Endothelial cell of umbilical vein (primary cell): ENCODE results near the gene ZNF609. TPM values are rescaled to one million over a fixed set of nuclear protein-coding genes. Genes with fewer than 3 reads are reported as not detected.

Experiments
- BruUV-seq: library from RNA; stranded (reverse); fragments of 400-500 nt; replicated peaks from 2 replicates; lab custom pipeline; 2021; lab: Mats Ljungman, UMichigan
- CTCF ChIA-PET: fragments of 300-600, 350-600 bp; sonication (Branson Sonifier 250); formaldehyde crosslinking; loops from one replicate; lab custom pipeline; 2021; ENCODE audit warnings: antibody characterized with exemption, inconsistent platforms; lab: Charles Lee
- POLR2A ChIA-PET: fragments of 300-600, 350-600 bp; sonication (Branson Sonifier 250); formaldehyde crosslinking; loops from one replicate; lab custom pipeline; 2021; ENCODE audit warnings: antibody characterized with exemption, inconsistent platforms; lab: Charles Lee
- DNase-seq: peaks from one replicate; pipeline ENCODE4 v3.0.0-alpha.2; 2011; ENCODE audit warnings: low read depth, low spot score
- FAIRE-seq: peaks from 2 replicates; lab custom pipeline; 2011; peaks lifted over from hg19 to GRCh38; lab: Jason Lieb, UNC
- H2AFZ ChIP-seq: 2 replicates; pipeline ENCODE4 v1.6.0; 2012; ENCODE audit warnings: low read depth, low read length, control low read depth, inconsistent platforms
- H3K27ac ChIP-seq: 2 replicates; pipeline ENCODE4 v1.5.1; 2011; ENCODE audit warnings: low read depth, mild to moderate bottlenecking, control low read depth, low read length, moderate library complexity; ENCODE audit not compliant: insufficient read depth
- H3K27me3 ChIP-seq, 2 experiments: 2 replicates each; pipeline versions ENCODE4 v1.6.0 to v1.6.1; 2011; ENCODE audit warnings: low read length in 2 of 2, mixed read lengths in 1 of 2; ENCODE audit not compliant: control insufficient read depth in 2 of 2, insufficient read depth in 2 of 2
- H3K36me3 ChIP-seq, 2 experiments: 2 replicates in 1 of 2; 3 replicates in 1 of 2; pipeline ENCODE4 v1.5.1; 2011; ENCODE audit warnings: low read length in 2 of 2, mild to moderate bottlenecking in 1 of 2, moderate library complexity in 1 of 2; ENCODE audit not compliant: control insufficient read depth in 2 of 2, insufficient read depth in 2 of 2; ENCODE audit errors: extremely low read depth in 1 of 2
- H3K4me1 ChIP-seq: 3 replicates; pipeline ENCODE4 v1.5.1; 2011; ENCODE audit warnings: mild to moderate bottlenecking, low read length; ENCODE audit not compliant: control insufficient read depth, insufficient read depth; ENCODE audit errors: extremely low read depth
- H3K4me2 ChIP-seq: 2 replicates; pipeline ENCODE4 v1.6.1; 2011; ENCODE audit warnings: low read length, control low read depth, mixed read lengths; ENCODE audit not compliant: insufficient read depth
- H3K4me3 ChIP-seq, 3 experiments: fragments of 200-600 bp in 1 of 3; sonication (generic), shearing (Covaris generic) in 1 of 3; replicated peaks in 1 of 3; 2 replicates each; pipeline ENCODE4 v1.5.1; 2011 to 2016; ENCODE audit warnings: control low read depth in 3 of 3, low read length in 3 of 3, mild to moderate bottlenecking in 2 of 3, inconsistent platforms in 1 of 3, low read depth in 1 of 3, moderate library complexity in 1 of 3; ENCODE audit not compliant: insufficient read depth in 1 of 3
- H3K79me2 ChIP-seq: 2 replicates; pipeline ENCODE4 v1.6.0; 2012; ENCODE audit warnings: low read length, inconsistent platforms; ENCODE audit not compliant: control insufficient read depth, insufficient read depth
- H3K9ac ChIP-seq: replicated peaks from 2 replicates; pipeline ENCODE3; 2011; ENCODE audit warnings: low read length, control low read depth; ENCODE audit not compliant: insufficient read depth; ENCODE audit errors: extremely low read depth
- H3K9me1 ChIP-seq: replicated peaks from 3 replicates; pipeline ENCODE4 v1.6.0; 2011; ENCODE audit warnings: mild to moderate bottlenecking, low read length; ENCODE audit not compliant: control insufficient read depth, insufficient read depth; ENCODE audit errors: extremely low read depth
- H3K9me3 ChIP-seq: replicated peaks from 2 replicates; pipeline ENCODE4 v1.5.1; 2012; ENCODE audit warnings: low read length, inconsistent platforms; ENCODE audit not compliant: control insufficient read depth, insufficient read depth
- H4K20me1 ChIP-seq: replicated peaks from 2 replicates; pipeline ENCODE3; 2011; ENCODE audit warnings: mild to moderate bottlenecking, low read length; ENCODE audit not compliant: control insufficient read depth, insufficient read depth; ENCODE audit errors: extremely low read depth
- CTCF ChIP-seq, 2 donors: IDR thresholded peaks; 1 replicate in 1 of 2; 2 replicates in 1 of 2; pipeline ENCODE4 v1.5.1; 2011; ENCODE audit warnings: low read length in 2 of 2, mild to moderate bottlenecking in 2 of 2, moderate library complexity in 2 of 2, control low read depth in 1 of 2, inconsistent platforms in 1 of 2, low read depth in 1 of 2; ENCODE audit not compliant: insufficient read depth in 1 of 2; ENCODE audit errors: extremely low read depth in 1 of 2
- EZH2 ChIP-seq: IDR thresholded peaks from 2 replicates; pipeline ENCODE4 v1.6.1; 2012; ENCODE audit warnings: borderline replicate concordance, low read depth, mild to moderate bottlenecking, moderate library complexity, low read length, inconsistent platforms; ENCODE audit not compliant: severe bottlenecking
- FOS ChIP-seq: IDR thresholded peaks from 2 replicates; pipeline ENCODE4 v1.6.1; 2011; ENCODE audit warnings: mild to moderate bottlenecking, low read length, moderate library complexity, borderline replicate concordance; ENCODE audit not compliant: insufficient read depth
- GATA2 ChIP-seq: IDR thresholded peaks from 2 replicates; pipeline ENCODE4 v1.7.0; 2011; ENCODE audit warnings: low read depth, mild to moderate bottlenecking, moderate library complexity, mixed read lengths, low read length; ENCODE audit not compliant: insufficient read length, insufficient read depth
- JUN ChIP-seq: IDR thresholded peaks from 2 replicates; pipeline ENCODE4 v1.6.1; 2011; ENCODE audit warnings: borderline replicate concordance, low read depth; ENCODE audit not compliant: insufficient read length, insufficient read depth
- MAX ChIP-seq: IDR thresholded peaks from 2 replicates; pipeline ENCODE4 v1.6.1; 2011; ENCODE audit not compliant: insufficient read depth, insufficient read length
- MYC ChIP-seq: IDR thresholded peaks from one replicate; pipeline ENCODE4 v1.6.1; 2011; ENCODE audit warnings: mild to moderate bottlenecking, low read depth, low read length
- POLR2A ChIP-seq: IDR thresholded peaks from 2 replicates; pipeline ENCODE4 v1.6.1; 2012; ENCODE audit warnings: low read depth, mild to moderate bottlenecking, control low read depth, low read length
- dilution Hi-C: fragments of 300-500 bp; cut with MboI; formaldehyde crosslinking; loops from one replicate; pipeline ENCODE4 v1.15.0; 2019; ENCODE audit warnings: low sequenced_read_pairs; ENCODE audit not compliant: extremely low pct_ligation_motif_present
- intact Hi-C: fragments of 100-400 bp; cut with micrococcal nuclease; formaldehyde crosslinking; loops from one replicate; pipeline ENCODE4 v1.10.0; 2022
- polyA plus RNA-seq, 4 experiments: library from polyadenylated mRNA; depleted of rRNA in 3 of 4; stranded (reverse) in 3 of 4; unstranded in 1 of 4; fragments of >200 nt; gene quantifications; 2 replicates each; pipeline versions ENCODE4 v1.2.1 to v1.2.3, GENCODE V29; 2011 to 2012; ENCODE audit warnings: missing spikeins in 1 of 4
- total RNA-seq: library from RNA; stranded (reverse); gene quantifications from 2 replicates; pipeline ENCODE4 v1.2.3, GENCODE V29; 2021

Gene ZNF609
- total and polyA plus RNA-seq, 2 donors (not counting 3 experiments of a cell fraction or from before 2014, with no cell fraction given) = 18.2 to 49.6 TPM

GRCh38 chr15:64566102-64566501 is 105.7 kb downstream of the ZNF609 start:
- Histone ChIP-seq H3K27ac (no peak overlapping the region), H4K20me1 (peaks cover 7% of the 10 kb centered on the region), H3K36me3 (no peaks in the 10 kb centered on the region), H3K4me2 (no peak overlapping the region), H3K27me3 (no peaks in the 10 kb centered on the region), H3K4me3 (no peak overlapping the region), H3K79me2 (peaks cover 77% of the 10 kb centered on the region), H3K9me3 (no peaks in the 10 kb centered on the region), H3K9ac (no peak overlapping the region), H3K9me1 (no peaks in the 10 kb centered on the region), H2AFZ (no peak overlapping the region), H3K4me1 (no peaks in the 10 kb centered on the region)
- DNase-seq (no peak), FAIRE-seq (no peak)
- CTCF ChIA-PET = interaction anchor here (1.0 to 1.6 kb wide), 2 partner anchors 13 to 36 kb away, joined by 3 to 5 read pairs; no protein-coding TSS in a partner anchor
- intact Hi-C loops = no loop called here
- POLR2A ChIA-PET = no interaction called here
- no TSS peak for BruUV-seq
- no peak for TF ChIP-seq JUN
- no peak for TF ChIP-seq EZH2
- no peak for TF ChIP-seq GATA2
- TF ChIP-seq CTCF (IDR thresholded peaks at IDR 0.05; ENCODE audit: extremely low read depth in 1 of 2, insufficient read depth in 1 of 2, low read depth in 1 of 2, low read length in 2 of 2) = no peak
- TF ChIP-seq FOS = no peak
- no peak for TF ChIP-seq MAX
- TF ChIP-seq MYC = no peak
- no peak for TF ChIP-seq POLR2A
- dilution Hi-C loops = no loop called here
